HEK293T (cell line): ENCODE measurements around the gene RELB.
"Not testable (repeated sequence)": the region's sequence is repeated elsewhere in the genome, so short reads cannot be mapped to it uniquely, and the experiment has no call there.

Experiments
- CTCF ChIA-PET: fragments of 350-600 bp; formaldehyde crosslinking; extraction: SDS; loops from one replicate; lab custom pipeline; 2021; ENCODE audit warnings: antibody characterized with exemption, inconsistent platforms; lab: Yijun Ruan, JAX
- POLR2A ChIA-PET: fragments of 350-600 bp; formaldehyde crosslinking; extraction: SDS; loops from one replicate; lab custom pipeline; 2020; ENCODE audit warnings: antibody characterized with exemption, inconsistent platforms; lab: Yijun Ruan, JAX
- DNase-seq: peaks from one replicate; pipeline ENCODE4 v3.0.0; 2012; ENCODE audit warnings: mixed read lengths; ENCODE audit errors: extremely low spot score
- ARNT ChIP-seq: fragments of 450-650 bp; IDR thresholded peaks from 2 replicates; pipeline ENCODE4 v1.6.1; 2017; ENCODE audit warnings: mild to moderate bottlenecking
- BHLHE40 ChIP-seq: fragments of 450-650 bp; IDR thresholded peaks from 2 replicates; pipeline ENCODE4 v1.6.1; 2016; ENCODE audit warnings: mild to moderate bottlenecking, moderate library complexity, borderline replicate concordance
- CTBP1 ChIP-seq: fragments of 450-650 bp; IDR thresholded peaks from 2 replicates; pipeline ENCODE4 v1.6.1; 2016; ENCODE audit warnings: borderline replicate concordance
- ELF4 ChIP-seq: fragments of 450-650 bp; IDR thresholded peaks from 2 replicates; pipeline ENCODE4 v1.6.1; 2017; ENCODE audit warnings: antibody characterized with exemption
- FOXA1 ChIP-seq: fragments of 450-650 bp; IDR thresholded peaks from 2 replicates; pipeline ENCODE4 v1.6.1; 2016; ENCODE audit warnings: mild to moderate bottlenecking
- FOXK2 ChIP-seq: fragments of 450-650 bp; IDR thresholded peaks from 2 replicates; pipeline ENCODE4 v1.6.1; 2016; ENCODE audit warnings: mild to moderate bottlenecking
- FOXM1 ChIP-seq: fragments of 450-650 bp; IDR thresholded peaks from 2 replicates; pipeline ENCODE4 v1.6.1; 2017; ENCODE audit warnings: mild to moderate bottlenecking, borderline replicate concordance
- HDGF ChIP-seq: fragments of 450-650 bp; IDR thresholded peaks from 2 replicates; pipeline ENCODE4 v1.6.1; 2017; ENCODE audit warnings: antibody characterized with exemption, borderline replicate concordance
- L3MBTL2 ChIP-seq: fragments of 450-650 bp; conservative IDR thresholded peaks from 2 replicates; pipeline ENCODE4 v1.6.1; 2016; ENCODE audit warnings: mild to moderate bottlenecking
- LEF1 ChIP-seq: fragments of 450-650 bp; IDR thresholded peaks from 2 replicates; pipeline ENCODE4 v1.6.1; 2017; ENCODE audit warnings: mild to moderate bottlenecking, borderline replicate concordance
- NFRKB ChIP-seq: fragments of 450-650 bp; IDR thresholded peaks from 2 replicates; pipeline ENCODE4 v1.6.1; 2016; ENCODE audit warnings: mild to moderate bottlenecking, moderate library complexity
- SP1 ChIP-seq: fragments of 450-650 bp; IDR thresholded peaks from 2 replicates; pipeline ENCODE4 v1.6.1; 2017
- SUZ12 ChIP-seq: fragments of 450-650 bp; IDR thresholded peaks from 2 replicates; pipeline ENCODE4 v1.6.1; 2016; ENCODE audit warnings: mild to moderate bottlenecking
- TARDBP ChIP-seq: fragments of 450-650 bp; IDR thresholded peaks from 2 replicates; pipeline ENCODE4 v1.6.1; 2016
- ZNF384 ChIP-seq: fragments of 450-650 bp; IDR thresholded peaks from 2 replicates; pipeline ENCODE4 v1.6.1; 2016
- TF ChIP-seq, protein P1 (sequence below): fragments of 450-650 bp; IDR thresholded peaks from 2 replicates; pipeline ENCODE4 v1.6.1; 2016

Gene RELB

DNA sequence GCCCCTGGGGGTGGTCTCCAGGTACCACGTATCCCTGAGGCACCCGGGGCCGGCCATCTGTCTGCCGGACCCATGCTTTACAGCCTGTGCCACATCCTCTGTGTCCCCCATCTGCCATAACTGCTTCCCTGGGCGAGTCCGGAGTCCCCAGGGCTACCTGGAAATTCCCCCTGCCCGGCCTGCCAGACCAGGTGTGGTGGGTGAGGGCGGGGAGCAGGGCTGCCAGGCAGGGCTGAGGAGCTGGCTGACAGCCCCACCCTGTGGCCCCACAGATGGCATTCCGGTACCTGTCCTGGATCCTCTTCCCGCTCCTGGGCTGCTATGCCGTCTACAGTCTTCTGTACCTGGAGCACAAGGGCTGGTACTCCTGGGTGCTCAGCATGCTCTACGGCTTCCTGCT, 10.3 kb upstream of the RELB start:
- ChIA-PET CTCF (no interaction called here), POLR2A (no interaction called here)
- TF ChIP-seq, protein P1, sequence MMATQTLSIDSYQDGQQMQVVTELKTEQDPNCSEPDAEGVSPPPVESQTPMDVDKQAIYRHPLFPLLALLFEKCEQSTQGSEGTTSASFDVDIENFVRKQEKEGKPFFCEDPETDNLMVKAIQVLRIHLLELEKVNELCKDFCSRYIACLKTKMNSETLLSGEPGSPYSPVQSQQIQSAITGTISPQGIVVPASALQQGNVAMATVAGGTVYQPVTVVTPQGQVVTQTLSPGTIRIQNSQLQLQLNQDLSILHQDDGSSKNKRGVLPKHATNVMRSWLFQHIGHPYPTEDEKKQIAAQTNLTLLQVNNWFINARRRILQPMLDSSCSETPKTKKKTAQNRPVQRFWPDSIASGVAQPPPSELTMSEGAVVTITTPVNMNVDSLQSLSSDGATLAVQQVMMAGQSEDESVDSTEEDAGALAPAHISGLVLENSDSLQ: no peak
- TF ChIP-seq ELF4: no peak
- no peak for TF ChIP-seq LEF1
- no peak for TF ChIP-seq ARNT
- TF ChIP-seq FOXK2: no peak
- no peak for TF ChIP-seq CTBP1
- no peak for TF ChIP-seq FOXM1
- no peak for TF ChIP-seq TARDBP
- no peak for TF ChIP-seq L3MBTL2
- TF ChIP-seq BHLHE40: no peak
- no peak for TF ChIP-seq FOXA1
- TF ChIP-seq NFRKB: no peak
- no peak for TF ChIP-seq ZNF384
- no peak for TF ChIP-seq SUZ12
- TF ChIP-seq SP1: no peak
- TF ChIP-seq HDGF: no peak
- DNase-seq: no peak

DNA sequence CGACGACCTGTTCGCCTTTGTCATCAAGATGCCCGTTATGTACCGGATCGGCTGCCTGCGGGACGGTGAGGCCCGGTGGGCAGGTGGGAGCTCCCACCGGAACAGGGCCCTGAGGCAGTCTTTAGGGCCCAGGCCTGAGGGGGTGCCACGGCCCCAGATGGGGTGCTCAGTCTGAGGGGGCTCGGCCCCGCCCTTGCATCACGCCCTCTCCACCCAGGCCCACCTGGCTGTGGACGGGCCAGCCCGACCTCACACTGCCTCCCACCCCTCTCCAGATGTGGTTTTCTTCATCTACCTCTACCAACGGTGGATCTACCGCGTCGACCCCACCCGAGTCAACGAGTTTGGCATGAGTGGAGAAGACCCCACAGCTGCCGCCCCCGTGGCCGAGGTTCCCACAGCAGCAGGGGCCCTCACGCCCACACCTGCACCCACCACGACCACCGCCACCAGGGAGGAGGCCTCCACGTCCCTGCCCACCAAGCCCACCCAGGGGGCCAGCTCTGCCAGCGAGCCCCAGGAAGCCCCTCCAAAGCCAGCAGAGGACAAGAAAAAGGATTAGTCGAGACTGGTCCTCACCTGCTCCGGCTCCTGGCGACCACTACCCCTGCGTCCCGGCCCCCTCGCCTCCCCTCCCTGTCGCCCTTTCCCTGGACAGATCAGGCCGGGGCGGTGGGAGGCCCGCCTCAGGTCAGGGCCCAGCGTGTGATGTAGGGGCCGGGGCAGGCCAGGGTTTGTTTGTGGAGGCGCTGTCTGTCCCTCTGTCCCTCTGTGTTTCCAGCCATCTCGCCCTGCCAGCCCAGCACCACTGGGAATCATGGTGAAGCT, 8.7 kb upstream of the RELB start:
- ChIA-PET POLR2A (interaction anchor here (0.8 kb wide), 1 partner anchor 8 kb away, joined by 3 read pairs; the partner anchor contains the start of gene RELB), CTCF (no interaction called here)
- no peak for TF ChIP-seq BHLHE40
- TF ChIP-seq LEF1: no peak
- TF ChIP-seq FOXK2: no peak
- TF ChIP-seq TARDBP: no peak
- no peak for DNase-seq

DNA sequence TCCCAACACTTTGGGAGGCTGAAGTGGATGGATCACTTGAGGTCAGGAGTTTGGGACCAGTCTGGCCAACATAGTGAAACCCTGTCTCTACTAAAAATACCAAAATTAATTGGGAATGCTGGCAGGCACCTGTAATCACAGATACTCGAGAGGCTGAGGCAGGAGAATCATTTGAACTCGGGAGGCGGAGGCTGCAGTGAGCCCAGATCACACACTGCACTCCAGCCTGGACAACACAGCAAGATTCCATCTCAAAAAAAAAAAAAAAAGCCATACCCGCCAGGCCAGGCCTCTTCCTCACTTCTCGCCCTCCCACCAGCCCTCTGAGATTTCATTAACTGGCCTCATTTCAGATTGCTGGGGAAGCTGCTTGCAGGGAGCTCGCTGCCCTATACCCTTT, 7.7 kb upstream of the RELB start:
- no peak for DNase-seq
- TF ChIP-seq FOXA1 (no peak), CTBP1 (no peak), SP1 (no peak), ARNT (no peak), HDGF (no peak), SUZ12 (no peak), BHLHE40 (no peak), ZNF384 (no peak), L3MBTL2 (no peak), NFRKB (no peak), FOXK2 (no peak), ELF4 (no peak)
- TF ChIP-seq, protein P1: no peak
- POLR2A ChIA-PET: no interaction called here
- CTCF ChIA-PET: interaction anchor here (0.5 kb wide), 1 partner anchor 217 kb away, joined by 3 read pairs; no protein-coding TSS in a partner anchor

DNA sequence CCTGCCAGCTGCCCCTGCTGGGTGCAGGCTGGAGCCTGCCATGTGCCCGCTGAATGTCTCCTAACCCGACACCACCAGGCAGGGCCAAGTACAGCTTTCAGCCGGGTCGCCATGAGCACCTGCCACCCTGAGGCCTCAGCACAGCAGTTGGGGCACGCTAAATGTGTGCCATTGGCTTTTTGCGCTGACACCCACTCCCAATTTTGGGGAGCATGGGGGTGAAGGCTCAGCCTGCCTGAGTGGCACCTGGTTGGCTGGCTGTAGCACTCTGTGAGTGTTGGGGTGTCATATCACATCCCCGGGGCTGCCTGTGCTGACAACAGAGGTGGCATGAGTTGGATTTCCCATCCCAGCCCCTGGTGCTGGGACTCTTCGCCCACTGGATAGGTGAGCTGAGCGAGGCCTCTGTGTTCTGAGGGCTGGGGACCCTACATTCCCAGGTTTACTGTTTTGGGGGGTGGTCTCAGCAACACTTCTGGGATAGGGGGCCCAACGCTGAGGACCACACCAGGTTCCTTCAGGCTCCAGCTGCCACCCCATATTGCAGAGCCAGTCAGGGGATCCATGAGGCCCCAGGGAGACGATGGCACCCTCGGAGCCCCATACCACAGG, 7.2 kb upstream of the RELB start:
- no peak for DNase-seq
- TF ChIP-seq SUZ12 (no peak), TARDBP (no peak), HDGF (no peak)
- ChIA-PET CTCF (interaction anchor here (0.5 kb wide), 1 partner anchor 217 kb away, joined by 3 read pairs; no protein-coding TSS in a partner anchor), POLR2A (no interaction called here)

DNA sequence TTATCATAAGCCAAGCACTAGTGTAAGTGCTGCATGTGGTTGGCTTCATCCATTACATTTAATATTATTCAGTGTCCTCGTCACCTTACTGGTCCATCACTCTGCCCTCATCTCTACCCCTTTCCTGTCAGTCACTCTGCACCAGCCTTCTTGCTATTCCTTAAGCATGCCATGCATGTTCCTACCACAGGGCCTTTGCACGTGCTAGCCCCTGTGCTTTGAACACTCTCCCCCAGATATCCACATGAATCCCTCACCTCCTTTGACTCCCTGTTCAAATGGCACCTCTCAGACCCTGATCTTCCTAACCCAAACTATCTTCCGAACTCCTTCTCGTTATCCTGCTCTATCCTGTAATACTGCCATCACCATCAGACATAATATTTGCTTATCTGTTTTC, 3.2 kb upstream of the RELB start:
- CTCF ChIA-PET: no interaction called here
- POLR2A ChIA-PET: no interaction called here
- DNase-seq: no peak
- TF ChIP-seq L3MBTL2: no peak
- no peak for TF ChIP-seq ZNF384
- no peak for TF ChIP-seq NFRKB
- no peak for TF ChIP-seq ELF4
- TF ChIP-seq CTBP1: no peak
- TF ChIP-seq SUZ12: no peak
- no peak for TF ChIP-seq FOXA1
- no peak for TF ChIP-seq HDGF
- TF ChIP-seq FOXK2: no peak
- TF ChIP-seq BHLHE40: no peak

DNA sequence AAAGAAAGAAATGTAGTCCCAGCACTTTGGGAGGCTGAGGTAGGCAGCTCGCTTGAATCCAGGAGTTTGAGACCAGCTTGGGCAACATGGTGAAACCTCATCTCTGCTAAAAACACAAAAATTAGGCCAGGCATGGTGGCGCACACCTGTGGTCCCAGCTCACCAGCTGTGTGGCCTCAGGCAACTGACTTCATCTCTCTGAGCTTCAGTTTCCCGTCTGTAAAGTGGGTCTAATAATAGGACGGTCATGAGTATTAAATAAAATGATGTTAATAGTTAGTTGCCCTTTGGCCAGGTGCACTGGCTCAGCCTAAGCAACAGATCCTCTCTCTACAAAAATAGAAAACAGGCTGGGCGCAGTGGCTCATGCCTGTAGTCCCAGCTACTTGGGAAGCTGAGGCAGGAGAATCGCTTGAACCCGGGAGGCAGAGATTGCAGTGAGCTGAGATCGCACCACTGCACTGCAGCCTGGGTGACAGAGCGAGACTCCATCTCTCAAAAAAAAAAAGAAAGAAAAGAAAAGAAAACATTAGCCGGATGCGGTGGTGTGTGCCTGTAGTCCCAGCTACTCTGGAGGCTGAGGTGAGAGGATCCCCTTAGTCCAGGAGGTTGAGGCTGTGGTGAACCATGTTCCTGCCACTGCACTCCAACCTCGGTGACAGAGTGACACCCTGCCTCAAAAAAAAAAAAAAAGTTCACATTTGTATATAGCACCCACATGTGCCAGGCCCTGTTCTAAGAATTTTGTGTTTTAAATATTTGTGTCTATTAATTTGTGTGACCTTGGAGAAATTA, 1.9 kb upstream of the RELB start:
- DNase-seq, POLR2A ChIA-PET: not testable (repeated sequence)
- CTCF ChIA-PET: interaction anchor here (0.6 to 1.2 kb wide), 2 partner anchors 60 to 181 kb away, joined by 3 to 6 read pairs; no protein-coding TSS in a partner anchor

DNA sequence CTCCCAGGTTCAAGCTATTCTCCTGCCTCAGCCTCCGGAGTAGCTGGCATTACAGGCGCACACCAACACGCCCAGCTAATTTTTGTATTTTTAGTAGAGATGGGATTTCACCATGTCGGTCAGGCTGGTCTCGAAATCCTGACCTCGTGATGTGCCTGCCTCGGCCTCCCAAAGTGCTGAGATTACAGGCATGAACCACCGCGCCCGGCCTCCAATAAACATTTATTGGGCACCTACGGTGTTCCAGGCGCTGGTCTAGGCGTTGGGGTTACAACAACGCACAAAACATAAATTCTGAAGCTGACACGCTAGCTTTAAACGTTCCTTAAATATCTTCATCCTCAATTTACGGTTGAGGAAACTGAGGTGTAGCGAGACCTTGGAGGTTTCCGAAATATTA, 599 bp upstream of the RELB start:
- CTCF ChIA-PET: interaction anchor here (0.7 kb wide), 1 partner anchor 64 kb away, joined by 3 read pairs; no protein-coding TSS in a partner anchor
- POLR2A ChIA-PET: interaction anchor here (0.9 kb wide), 1 partner anchor 9 kb away, joined by 3 read pairs; no protein-coding TSS in a partner anchor
- not testable (repeated sequence) for DNase-seq
